Measurements from ENCODE around the gene SKIC8.
A peak's percentile ranks its signal among the peaks of the same experiment; 100 is the strongest.

The SKIC8 gene

DNA sequence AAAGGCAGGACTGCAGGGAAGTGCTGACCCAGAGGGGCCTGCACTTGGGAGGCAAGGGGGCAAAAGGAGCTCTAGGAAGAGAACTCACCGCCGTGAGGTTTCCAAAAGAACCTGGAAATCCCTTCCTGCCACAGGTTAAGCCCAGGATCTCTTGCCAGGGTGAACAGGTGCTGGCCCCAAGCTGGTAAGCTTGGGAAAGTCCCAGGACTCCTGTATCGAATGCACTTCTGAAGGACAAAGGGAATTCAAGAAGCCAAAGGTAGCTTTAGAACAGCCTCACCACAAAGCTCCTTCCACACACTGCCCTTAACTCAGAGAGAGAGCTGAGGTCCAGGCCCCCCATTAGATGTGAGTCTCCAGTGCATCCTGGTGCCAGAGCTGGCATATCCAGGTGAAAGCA lies 11.9 kb upstream of the SKIC8 start:
- TF ChIP-seq, protein P1, sequence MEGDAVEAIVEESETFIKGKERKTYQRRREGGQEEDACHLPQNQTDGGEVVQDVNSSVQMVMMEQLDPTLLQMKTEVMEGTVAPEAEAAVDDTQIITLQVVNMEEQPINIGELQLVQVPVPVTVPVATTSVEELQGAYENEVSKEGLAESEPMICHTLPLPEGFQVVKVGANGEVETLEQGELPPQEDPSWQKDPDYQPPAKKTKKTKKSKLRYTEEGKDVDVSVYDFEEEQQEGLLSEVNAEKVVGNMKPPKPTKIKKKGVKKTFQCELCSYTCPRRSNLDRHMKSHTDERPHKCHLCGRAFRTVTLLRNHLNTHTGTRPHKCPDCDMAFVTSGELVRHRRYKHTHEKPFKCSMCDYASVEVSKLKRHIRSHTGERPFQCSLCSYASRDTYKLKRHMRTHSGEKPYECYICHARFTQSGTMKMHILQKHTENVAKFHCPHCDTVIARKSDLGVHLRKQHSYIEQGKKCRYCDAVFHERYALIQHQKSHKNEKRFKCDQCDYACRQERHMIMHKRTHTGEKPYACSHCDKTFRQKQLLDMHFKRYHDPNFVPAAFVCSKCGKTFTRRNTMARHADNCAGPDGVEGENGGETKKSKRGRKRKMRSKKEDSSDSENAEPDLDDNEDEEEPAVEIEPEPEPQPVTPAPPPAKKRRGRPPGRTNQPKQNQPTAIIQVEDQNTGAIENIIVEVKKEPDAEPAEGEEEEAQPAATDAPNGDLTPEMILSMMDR (IDR thresholded peaks at IDR 0.05; ENCODE audit: low read depth, low read length): no peak
- no peak for DNase-seq (ENCODE audit: low read depth, low spot score)
- in situ Hi-C loops (cut with HindIII; ENCODE audit: low sequenced_read_pairs): no loop called here
- no peak overlapping the region for H3K4me3 ChIP-seq (ENCODE audit: low read depth, low read length)

GRCh38 chr15:78308422-78309032 lies 9.1 kb upstream of the SKIC8 start:
- TF ChIP-seq, protein P1 (IDR thresholded peaks at IDR 0.05; ENCODE audit: low read depth, low read length): peak; percentile 97
- peak; percentile 63 for DNase-seq (ENCODE audit: low read depth, low spot score)
- H3K4me3 ChIP-seq (ENCODE audit: low read depth, low read length): no peak overlapping the region
- in situ Hi-C loops (cut with HindIII; ENCODE audit: low sequenced_read_pairs): no loop called here

DNA sequence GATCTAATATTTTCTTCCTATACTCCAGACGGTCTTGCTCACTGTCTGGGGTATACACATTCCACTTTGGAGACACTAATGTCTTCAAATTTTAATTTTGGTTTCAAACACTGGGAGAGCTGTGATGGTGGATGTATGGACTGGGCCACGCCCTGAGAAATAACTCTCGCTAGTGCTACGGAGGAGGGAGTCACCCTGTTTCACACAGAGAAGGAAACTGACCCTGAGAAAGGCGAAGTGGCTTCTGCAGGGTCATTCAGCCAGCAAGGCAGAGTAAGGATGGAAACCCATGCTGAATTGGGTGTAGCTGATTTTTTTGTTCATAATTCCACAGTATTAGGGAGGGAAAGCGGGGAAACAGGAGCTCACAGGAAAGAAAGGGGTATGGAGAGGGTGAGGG lies 8.6 kb upstream of the SKIC8 start:
- H3K4me3 ChIP-seq (ENCODE audit: low read depth, low read length): no peak overlapping the region
- in situ Hi-C loops (cut with HindIII; ENCODE audit: low sequenced_read_pairs): no loop called here
- TF ChIP-seq, protein P1 (IDR thresholded peaks at IDR 0.05; ENCODE audit: low read depth, low read length): no peak
- DNase-seq (ENCODE audit: low read depth, low spot score): no peak

- in situ Hi-C loops (cut with HindIII; ENCODE audit: low sequenced_read_pairs): no loop called here
- TF ChIP-seq, protein P1 (IDR thresholded peaks at IDR 0.05; ENCODE audit: low read depth, low read length): no peak
- DNase-seq (ENCODE audit: low read depth, low spot score): peak; percentile 83
- no peak overlapping the region for H3K4me3 ChIP-seq (ENCODE audit: low read depth, low read length)
These were observed 6.9 kb upstream of the SKIC8 start for GRCh38 chr15:78306176-78306774.

DNA sequence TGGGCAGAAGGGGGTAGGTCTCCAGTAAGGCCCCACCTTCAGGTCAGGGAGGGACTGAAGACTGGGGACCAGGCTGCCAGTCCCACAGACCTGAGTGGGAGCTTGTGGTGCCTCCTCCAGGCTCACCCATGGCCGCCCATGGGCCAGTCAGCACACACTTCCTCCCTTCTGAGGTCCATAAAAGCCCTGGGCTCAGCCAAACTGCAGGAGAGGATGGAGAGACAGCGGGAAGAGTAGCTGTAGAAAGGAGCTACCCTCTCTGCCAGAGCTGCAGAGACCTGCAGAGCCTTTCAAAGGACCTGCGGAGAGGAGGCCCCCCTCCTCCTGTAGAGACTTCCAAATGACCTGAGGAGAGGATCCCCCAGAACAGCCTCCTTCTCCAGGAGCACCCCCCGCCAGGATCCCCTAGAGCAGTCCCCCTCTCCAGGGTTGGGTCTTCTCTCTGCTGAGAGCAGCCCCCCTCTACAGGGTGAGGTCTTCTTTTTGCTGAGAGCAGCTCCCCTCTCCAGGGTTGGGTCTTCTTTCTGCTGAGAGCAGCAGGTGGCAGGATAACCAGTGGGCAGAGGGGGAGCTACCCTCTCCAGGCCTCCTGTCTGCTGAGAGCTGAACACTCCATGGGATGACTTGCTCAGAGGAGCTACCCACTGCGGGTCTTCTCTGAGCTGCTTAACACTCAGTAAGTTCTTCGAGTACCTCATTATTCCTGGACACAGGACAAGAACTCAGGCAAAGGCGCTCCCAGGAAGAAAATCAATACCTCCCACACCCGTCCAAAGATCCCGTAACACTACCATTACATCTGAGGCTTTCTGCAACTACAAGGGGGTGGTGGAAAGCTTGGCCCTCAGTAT lies 5.0 kb upstream of the SKIC8 start:
- H3K4me3 ChIP-seq (ENCODE audit: low read depth, low read length): no peak overlapping the region
- DNase-seq (ENCODE audit: low read depth, low spot score): no peak
- TF ChIP-seq, protein P1 (IDR thresholded peaks at IDR 0.05; ENCODE audit: low read depth, low read length): no peak
- in situ Hi-C loops (cut with HindIII; ENCODE audit: low sequenced_read_pairs): no loop called here

DNA sequence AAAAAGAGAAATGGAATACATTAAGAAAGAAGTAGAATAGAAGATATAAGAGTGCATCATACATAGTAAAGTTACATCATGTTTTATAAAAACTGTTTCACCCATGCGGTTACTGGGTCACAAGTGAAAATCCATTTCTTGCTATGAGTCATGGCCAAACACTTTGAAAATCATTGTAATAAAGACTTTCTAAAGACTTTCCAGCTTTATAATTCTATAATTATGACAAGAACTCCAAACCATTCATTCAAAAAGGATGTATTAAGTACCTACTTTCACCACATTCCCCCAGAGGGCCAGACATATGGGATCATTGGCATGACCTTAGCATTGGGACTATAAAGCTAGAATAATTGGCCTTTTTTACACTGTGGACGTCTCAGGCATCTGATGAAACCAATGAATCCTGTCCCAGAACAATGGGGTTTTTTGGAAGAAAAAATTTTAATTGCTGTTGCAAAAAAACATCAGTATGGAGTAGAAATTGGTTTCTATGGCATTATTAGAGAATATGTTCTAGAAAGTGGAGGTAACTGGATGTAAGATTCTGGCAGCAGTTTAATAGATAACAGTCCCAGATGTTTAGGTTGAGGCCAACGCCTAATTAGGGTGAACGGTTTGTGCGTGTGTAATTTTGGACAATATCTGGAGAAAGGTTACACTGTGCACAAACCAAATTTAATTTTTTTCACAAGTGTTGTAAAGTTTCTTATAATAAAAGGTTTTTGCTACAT lies 3.3 kb upstream of the SKIC8 start:
- in situ Hi-C loops (cut with HindIII; ENCODE audit: low sequenced_read_pairs): no loop called here
- DNase-seq (ENCODE audit: low read depth, low spot score): peak; percentile 86
- no peak overlapping the region for H3K4me3 ChIP-seq (ENCODE audit: low read depth, low read length)
- TF ChIP-seq, protein P1 (IDR thresholded peaks at IDR 0.05; ENCODE audit: low read depth, low read length): no peak
